SK-N-SH treated with all-trans-retinoic acid at 6 μM for 48 hours (cell line): Measurements from ENCODE around the gene KRTAP5-8.
"Not testable (repeated sequence)": the region's sequence is repeated elsewhere in the genome, so short reads cannot be mapped to it uniquely, and the experiment has no call there.

ENCODE experiments used
- ATAC-seq: fragments of 200-7000 bp; cut with Tn5 transposase; 3 replicates; pipeline ENCODE4 v1.9.1; 2020; ENCODE audit warnings: mild to moderate bottlenecking, moderate library complexity
- ARNTL ChIP-seq: fragments of 450-650 bp; formaldehyde crosslinking; IDR thresholded peaks from 2 replicates; pipeline ENCODE4 v1.5.0; 2020; ENCODE audit warnings: low read depth, mild to moderate bottlenecking, moderate library complexity, borderline replicate concordance
- CSDC2 ChIP-seq: fragments of 250-450 bp; sonication (Bioruptor Pico); IDR thresholded peaks from 2 replicates; pipeline ENCODE4 v1.5.0; 2020; ENCODE audit warnings: mild to moderate bottlenecking, moderate library complexity
- ESRRG ChIP-seq: fragments of 250-450 bp; sonication (Bioruptor Pico); IDR thresholded peaks from 2 replicates; pipeline ENCODE4 v1.6.1; 2021; ENCODE audit warnings: mild to moderate bottlenecking
- OSR1 ChIP-seq: fragments of 250-450 bp; sonication (Bioruptor Pico); IDR thresholded peaks from 2 replicates; pipeline ENCODE4 v1.8.0; 2022; ENCODE audit warnings: moderate library complexity, mild to moderate bottlenecking, inconsistent platforms
- SNAI2 ChIP-seq: fragments of 250-450 bp; sonication (Bioruptor Pico); IDR thresholded peaks from 2 replicates; pipeline ENCODE4 v1.5.0; 2020; ENCODE audit warnings: mild to moderate bottlenecking, moderate library complexity
- TOX ChIP-seq: fragments of 250-450 bp; sonication (Bioruptor Pico); IDR thresholded peaks from 2 replicates; pipeline ENCODE4 v1.8.0; 2021; ENCODE audit warnings: mild to moderate bottlenecking, moderate library complexity, borderline replicate concordance
- ZC3H10 ChIP-seq: fragments of 250-450 bp; sonication (Bioruptor Pico); IDR thresholded peaks from 2 replicates; pipeline ENCODE4 v1.5.1; 2021; ENCODE audit warnings: mild to moderate bottlenecking, moderate library complexity
- ZNF565 ChIP-seq: fragments of 450-650 bp; formaldehyde crosslinking; conservative IDR thresholded peaks from 2 replicates; pipeline ENCODE4 v1.5.0; 2020; ENCODE audit warnings: low read depth, mild to moderate bottlenecking, moderate library complexity
- ZNF8 ChIP-seq: fragments of 450-650 bp; formaldehyde crosslinking; IDR thresholded peaks from 2 replicates; pipeline ENCODE4 v1.5.0; 2020; ENCODE audit warnings: mild to moderate bottlenecking, moderate library complexity

The KRTAP5-8 gene

GRCh38 chr11:71582309-71582895 lies 44.6 kb downstream of the KRTAP5-8 start, which contains the start of gene KRTAP5-11:
Gene KRTAP5-11 (minus strand): TSS chr11:71582875. CDS start chr11:71582837, 38 bp downstream.
- TF ChIP-seq OSR1 (CRISPR knock-in tag) (no peak), CSDC2 (no peak), ZNF565 (CRISPR knock-in tag) (no peak), ESRRG (no peak), ARNTL (CRISPR knock-in tag) (no peak), SNAI2 (no peak), TOX (CRISPR knock-in tag) (no peak), ZNF8 (CRISPR knock-in tag) (no peak), ZC3H10 (CRISPR knock-in tag) (no peak)
- no peak for ATAC-seq

GRCh38 chr11:71582969-71583368 lies 45.1 kb downstream of the KRTAP5-8 start:
- ATAC-seq = not testable (repeated sequence)

GRCh38 chr11:71585673-71586072 lies 47.8 kb downstream of the KRTAP5-8 start:
- not testable (repeated sequence) for ATAC-seq

DNA sequence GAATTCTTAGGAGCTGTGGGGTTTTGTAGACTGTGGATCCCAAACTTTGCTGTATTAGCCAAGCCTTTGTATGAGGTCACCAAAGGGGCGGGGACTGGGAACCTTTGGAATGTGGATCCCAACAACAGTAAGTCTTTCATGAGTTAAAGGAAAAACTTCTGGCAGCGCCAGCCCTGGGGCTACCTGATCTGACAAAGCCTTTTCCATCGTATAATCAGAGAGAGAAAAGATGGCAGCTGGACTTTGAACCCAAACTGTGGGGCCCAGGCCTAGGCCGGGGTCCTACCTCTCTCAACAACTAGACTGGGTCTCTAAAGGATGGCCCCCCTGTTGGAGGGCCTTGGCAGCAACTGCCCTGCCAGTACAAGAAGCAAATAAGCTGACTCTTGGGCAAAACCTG lies 50.5 kb downstream of the KRTAP5-8 start:
- ATAC-seq = not testable (repeated sequence)
